ENCODE data around the gene SH3BGRL.

Gene SH3BGRL

DNA sequence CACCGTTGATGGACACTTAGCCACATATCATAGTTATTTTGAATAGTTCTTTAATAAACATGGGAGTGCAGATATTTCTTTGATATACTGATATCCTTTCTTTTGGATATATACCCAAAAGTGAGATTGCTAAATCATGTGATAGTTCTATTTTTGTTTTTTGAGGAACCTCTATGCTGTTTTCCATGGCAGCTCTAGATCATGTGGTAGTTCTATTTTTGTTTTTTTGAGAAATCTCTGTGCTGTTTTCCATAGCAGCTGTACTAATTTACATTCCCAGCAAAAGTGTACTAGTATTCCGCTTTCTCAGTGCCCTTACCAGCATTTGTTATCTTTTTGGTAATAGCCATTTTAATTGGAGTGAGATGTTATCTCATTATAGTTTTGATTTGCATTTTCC is 3.6 kb downstream of the SH3BGRL start:
- H3K27ac ChIP-seq = no peak overlapping the region
- TF ChIP-seq, protein P1, sequence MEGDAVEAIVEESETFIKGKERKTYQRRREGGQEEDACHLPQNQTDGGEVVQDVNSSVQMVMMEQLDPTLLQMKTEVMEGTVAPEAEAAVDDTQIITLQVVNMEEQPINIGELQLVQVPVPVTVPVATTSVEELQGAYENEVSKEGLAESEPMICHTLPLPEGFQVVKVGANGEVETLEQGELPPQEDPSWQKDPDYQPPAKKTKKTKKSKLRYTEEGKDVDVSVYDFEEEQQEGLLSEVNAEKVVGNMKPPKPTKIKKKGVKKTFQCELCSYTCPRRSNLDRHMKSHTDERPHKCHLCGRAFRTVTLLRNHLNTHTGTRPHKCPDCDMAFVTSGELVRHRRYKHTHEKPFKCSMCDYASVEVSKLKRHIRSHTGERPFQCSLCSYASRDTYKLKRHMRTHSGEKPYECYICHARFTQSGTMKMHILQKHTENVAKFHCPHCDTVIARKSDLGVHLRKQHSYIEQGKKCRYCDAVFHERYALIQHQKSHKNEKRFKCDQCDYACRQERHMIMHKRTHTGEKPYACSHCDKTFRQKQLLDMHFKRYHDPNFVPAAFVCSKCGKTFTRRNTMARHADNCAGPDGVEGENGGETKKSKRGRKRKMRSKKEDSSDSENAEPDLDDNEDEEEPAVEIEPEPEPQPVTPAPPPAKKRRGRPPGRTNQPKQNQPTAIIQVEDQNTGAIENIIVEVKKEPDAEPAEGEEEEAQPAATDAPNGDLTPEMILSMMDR (conservative IDR thresholded peaks at IDR 0.05) = no peak
- TF ChIP-seq ZFX (IDR thresholded peaks at IDR 0.05) = no peak

DNA sequence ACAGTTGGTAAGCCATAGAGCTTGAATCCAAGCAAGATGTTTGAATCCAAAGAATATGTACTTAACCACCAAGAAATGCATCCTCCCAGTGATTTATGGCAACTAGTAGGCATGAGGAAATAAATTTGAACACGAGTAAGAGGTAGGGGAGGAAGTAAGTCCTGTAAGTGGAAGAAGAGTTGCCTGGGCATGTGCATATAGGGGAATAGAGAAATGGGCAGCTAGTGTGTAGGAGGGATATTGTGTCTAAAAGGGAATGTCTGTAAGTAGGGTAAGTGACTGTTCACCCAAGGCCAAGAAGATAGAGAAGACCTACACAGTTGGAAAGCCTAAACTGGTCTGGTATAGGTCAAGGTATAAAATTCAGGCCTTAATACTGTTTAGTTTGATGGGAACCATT is 4.6 kb downstream of the SH3BGRL start:
- no peak for TF ChIP-seq ZFX (IDR thresholded peaks at IDR 0.05)
- TF ChIP-seq, protein P1 (conservative IDR thresholded peaks at IDR 0.05) = no peak
- H3K27ac ChIP-seq = no peak overlapping the region

DNA sequence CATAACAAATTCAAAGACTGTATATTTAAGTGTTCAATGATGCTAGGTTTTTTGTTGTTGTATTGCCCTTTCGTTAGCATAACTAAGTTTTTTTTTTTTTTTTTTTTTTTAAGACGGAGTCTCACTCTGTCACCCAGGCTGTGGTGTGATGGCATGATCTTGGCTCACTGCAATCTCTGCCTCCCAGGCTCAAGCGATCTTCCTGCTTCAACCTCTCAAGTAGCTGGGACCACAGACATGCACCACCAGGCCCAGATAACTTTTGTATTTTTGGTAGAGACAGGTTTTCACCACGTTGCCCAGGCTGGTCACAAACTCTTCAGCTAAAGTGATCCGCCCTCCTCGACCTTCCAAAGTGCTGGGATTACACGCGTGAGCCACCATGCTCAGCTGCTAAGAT is 7.0 kb downstream of the SH3BGRL start:
- no peak overlapping the region for H3K27ac ChIP-seq

DNA sequence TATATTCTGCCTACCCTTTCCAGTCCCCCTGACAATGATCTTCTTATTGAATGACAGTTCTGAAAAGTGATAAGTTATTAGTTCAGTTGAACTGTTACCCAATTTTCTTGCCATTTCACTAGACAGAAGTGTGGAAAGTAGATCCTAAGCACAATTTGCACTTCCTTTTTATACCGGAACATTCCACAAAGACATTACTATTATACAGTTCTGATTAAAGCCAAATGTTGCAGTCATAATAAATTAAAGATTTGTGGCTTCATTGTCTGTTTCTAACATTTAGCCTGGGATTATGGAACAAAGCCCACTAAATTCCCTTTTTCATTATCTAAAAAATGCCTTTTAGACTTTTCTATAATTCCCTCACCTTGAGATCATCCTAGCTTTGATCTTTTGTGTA is 13.8 kb downstream of the SH3BGRL start:
- TF ChIP-seq ZFX (IDR thresholded peaks at IDR 0.05) = no peak
- TF ChIP-seq, protein P1 (conservative IDR thresholded peaks at IDR 0.05) = no peak
- no peak overlapping the region for H3K27ac ChIP-seq

More for the DNA sequence above, 7.0 kb downstream of the SH3BGRL start:
- TF ChIP-seq, protein P1 (conservative IDR thresholded peaks at IDR 0.05) = no peak
- no peak for TF ChIP-seq ZFX (IDR thresholded peaks at IDR 0.05)

DNA sequence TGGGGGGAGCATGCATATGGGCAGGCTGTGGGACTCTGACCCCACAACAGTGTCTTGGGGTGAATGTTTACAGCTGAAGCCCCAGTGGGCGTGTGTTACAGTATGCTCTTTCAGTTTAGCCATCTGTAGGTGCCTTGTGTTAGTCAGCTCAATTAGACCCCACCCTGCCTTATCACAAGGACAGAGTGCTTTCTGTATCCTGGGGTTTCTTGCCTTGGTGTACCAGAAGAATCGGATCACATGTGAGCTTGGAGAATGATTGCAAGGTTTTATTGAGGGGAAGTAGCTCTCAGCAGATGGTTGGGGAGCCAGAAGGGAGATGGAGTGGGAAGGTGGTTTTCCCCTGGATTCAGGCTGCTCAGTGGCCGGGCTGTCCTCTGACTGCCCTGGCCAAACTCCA is 27.3 kb downstream of the SH3BGRL start:
- no peak overlapping the region for H3K27ac ChIP-seq
- TF ChIP-seq ZFX (IDR thresholded peaks at IDR 0.05) = no peak
- TF ChIP-seq, protein P1 (conservative IDR thresholded peaks at IDR 0.05) = no peak

DNA sequence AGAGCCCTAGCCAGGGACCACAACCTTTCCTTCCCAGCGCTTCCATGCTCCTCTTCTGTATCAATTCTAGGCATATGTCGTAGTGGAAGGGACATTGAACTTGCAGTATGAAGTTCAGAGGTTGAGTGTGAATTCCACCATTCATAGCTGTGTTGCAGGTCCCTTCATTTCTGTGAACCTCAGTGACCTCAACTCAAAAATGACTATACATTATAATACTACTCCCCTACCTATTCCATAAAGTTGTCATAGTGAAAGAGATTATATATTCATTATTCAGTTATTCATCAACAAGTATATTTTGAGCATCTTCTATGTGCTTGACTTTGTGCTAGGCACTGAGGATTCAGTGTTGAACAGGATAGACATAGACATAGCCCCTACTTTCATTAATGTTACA is 28.0 kb downstream of the SH3BGRL start:
- H3K27ac ChIP-seq = no peak overlapping the region
- no peak for TF ChIP-seq ZFX (IDR thresholded peaks at IDR 0.05)
- TF ChIP-seq, protein P1 (conservative IDR thresholded peaks at IDR 0.05) = no peak

DNA sequence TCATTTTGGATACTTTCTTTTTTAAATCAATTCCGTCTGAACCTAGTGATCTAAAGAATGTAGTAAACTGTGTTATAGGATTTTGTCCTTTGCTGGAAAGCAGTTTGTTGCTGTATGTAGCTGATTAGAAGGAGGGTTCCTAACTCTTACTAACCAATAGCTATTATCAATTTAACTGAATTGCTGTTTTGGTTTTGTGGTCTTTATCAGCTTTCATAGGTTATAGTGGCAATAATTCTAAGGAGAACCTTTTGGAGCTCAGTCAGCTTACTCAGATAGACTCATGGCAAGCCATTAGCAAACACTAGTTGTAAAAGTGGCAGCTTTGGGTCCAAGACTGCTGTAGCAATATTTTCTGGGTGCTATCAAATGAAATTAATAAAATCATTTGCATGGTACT is 29.6 kb downstream of the SH3BGRL start:
- TF ChIP-seq, protein P1 (conservative IDR thresholded peaks at IDR 0.05) = no peak
- TF ChIP-seq ZFX (IDR thresholded peaks at IDR 0.05) = no peak
- no peak overlapping the region for H3K27ac ChIP-seq

All from C4-2B (cell line).